Activated naive CD8-positive, alpha-beta T cell (primary cell): ENCODE measurements around the gene RRAGB.
"Not testable (repeated sequence)": the region's sequence is repeated elsewhere in the genome, so short reads cannot be mapped to it uniquely, and the experiment has no call there.

Source experiments
- H3K27ac Mint-ChIP-seq: one replicate; pipeline ENCODE4 v1.8.0; 2021; ENCODE audit warnings: mixed read lengths
- H3K27me3 Mint-ChIP-seq: one replicate; pipeline ENCODE4 v1.8.0; 2021; ENCODE audit warnings: mixed read lengths
- H3K36me3 Mint-ChIP-seq: one replicate; pipeline ENCODE4 v1.8.0; 2021; ENCODE audit warnings: mixed read lengths
- H3K4me1 Mint-ChIP-seq: one replicate; pipeline ENCODE4 v1.8.0; 2021; ENCODE audit warnings: low read depth, mixed read lengths
- H3K4me3 Mint-ChIP-seq: one replicate; pipeline ENCODE4 v1.8.0; 2021; ENCODE audit warnings: mild to moderate bottlenecking, mixed read lengths
- H3K9me3 Mint-ChIP-seq: one replicate; pipeline ENCODE4 v1.8.0; 2021; ENCODE audit warnings: low read depth, mixed read lengths

Gene RRAGB

GRCh38 chrX:55717521-55718497 lies at the start of gene RRAGB:
TSS of gene RRAGB (plus strand) at chrX:55717749. CDS start at chrX:55718328, 579 bp downstream.
- no peaks in the 10 kb centered on the region for H3K27me3 Mint-ChIP-seq
- peaks cover 14% of the 10 kb centered on the region for H3K36me3 Mint-ChIP-seq
- peak within 1 kb of the TSS; percentile 91 for H3K4me3 Mint-ChIP-seq
- H3K27ac Mint-ChIP-seq = peak within 1 kb of the TSS; percentile 75
- peaks cover 41% of the 10 kb centered on the region for H3K4me1 Mint-ChIP-seq
- no peaks in the 10 kb centered on the region for H3K9me3 Mint-ChIP-seq

GRCh38 chrX:55668084-55668483 lies 49.5 kb upstream of the RRAGB start:
- H3K36me3 Mint-ChIP-seq = no peaks in the 10 kb centered on the region
- H3K27me3 Mint-ChIP-seq = no peaks in the 10 kb centered on the region
- H3K27ac Mint-ChIP-seq = no peak overlapping the region
- no peak overlapping the region for H3K4me3 Mint-ChIP-seq
- H3K9me3 Mint-ChIP-seq = no peaks in the 10 kb centered on the region
- no peaks in the 10 kb centered on the region for H3K4me1 Mint-ChIP-seq

GRCh38 chrX:55688579-55688978 lies 29.0 kb upstream of the RRAGB start:
- not testable (repeated sequence) for H3K27ac Mint-ChIP-seq, H3K4me1 Mint-ChIP-seq, H3K9me3 Mint-ChIP-seq, H3K27me3 Mint-ChIP-seq, H3K36me3 Mint-ChIP-seq, H3K4me3 Mint-ChIP-seq

- Mint-ChIP-seq H3K4me3 (peak overlapping the region; percentile 56), H3K27ac (peak overlapping the region; percentile 31), H3K27me3 (no peaks in the 10 kb centered on the region), H3K36me3 (no peaks in the 10 kb centered on the region), H3K9me3 (no peaks in the 10 kb centered on the region), H3K4me1 (peaks cover 45% of the 10 kb centered on the region)
Observed at GRCh38 chrX:55695227-55696018, 22.1 kb upstream of the RRAGB start.

- Mint-ChIP-seq H3K4me1 (peaks cover 48% of the 10 kb centered on the region), H3K27ac (no peak overlapping the region), H3K27me3 (no peaks in the 10 kb centered on the region), H3K4me3 (no peak overlapping the region), H3K36me3 (no peaks in the 10 kb centered on the region), H3K9me3 (no peaks in the 10 kb centered on the region)
Observed at GRCh38 chrX:55697381-55697780, 20.2 kb upstream of the RRAGB start.

- no peaks in the 10 kb centered on the region for H3K36me3 Mint-ChIP-seq
- no peaks in the 10 kb centered on the region for H3K9me3 Mint-ChIP-seq
- peaks cover 53% of the 10 kb centered on the region for H3K4me1 Mint-ChIP-seq
- H3K4me3 Mint-ChIP-seq = no peak overlapping the region
- H3K27ac Mint-ChIP-seq = no peak overlapping the region
- H3K27me3 Mint-ChIP-seq = no peaks in the 10 kb centered on the region
Observed at GRCh38 chrX:55702671-55703070, 14.9 kb upstream of the RRAGB start.

GRCh38 chrX:55703436-55703835 lies 14.1 kb upstream of the RRAGB start:
- not testable (repeated sequence) for H3K27me3 Mint-ChIP-seq, H3K36me3 Mint-ChIP-seq, H3K4me3 Mint-ChIP-seq, H3K9me3 Mint-ChIP-seq
- Mint-ChIP-seq H3K27ac (peak overlapping the region; percentile 68), H3K4me1 (peaks cover 50% of the 10 kb centered on the region)

- H3K4me1 Mint-ChIP-seq = peaks cover 38% of the 10 kb centered on the region
- not testable (repeated sequence) for H3K4me3 Mint-ChIP-seq, H3K36me3 Mint-ChIP-seq, H3K27me3 Mint-ChIP-seq, H3K9me3 Mint-ChIP-seq
- H3K27ac Mint-ChIP-seq = peak overlapping the region; percentile 72
Observed at GRCh38 chrX:55705066-55705465, 12.5 kb upstream of the RRAGB start.

GRCh38 chrX:55709735-55710134 lies 7.8 kb upstream of the RRAGB start:
- Mint-ChIP-seq H3K4me1 (peaks cover 13% of the 10 kb centered on the region), H3K4me3 (no peak overlapping the region), H3K9me3 (no peaks in the 10 kb centered on the region), H3K27me3 (no peaks in the 10 kb centered on the region), H3K27ac (no peak overlapping the region), H3K36me3 (no peaks in the 10 kb centered on the region)

- Mint-ChIP-seq H3K27ac (no peak overlapping the region), H3K27me3 (no peaks in the 10 kb centered on the region), H3K4me1 (peaks cover 4% of the 10 kb centered on the region), H3K36me3 (no peaks in the 10 kb centered on the region), H3K9me3 (no peaks in the 10 kb centered on the region), H3K4me3 (no peak overlapping the region)
Observed at GRCh38 chrX:55710701-55711100, 6.8 kb upstream of the RRAGB start.

- Mint-ChIP-seq H3K27me3 (no peaks in the 10 kb centered on the region), H3K4me1 (peaks cover 13% of the 10 kb centered on the region), H3K4me3 (no peak overlapping the region), H3K27ac (no peak overlapping the region), H3K9me3 (no peaks in the 10 kb centered on the region), H3K36me3 (no peaks in the 10 kb centered on the region)
Observed at GRCh38 chrX:55713631-55714030, 3.9 kb upstream of the RRAGB start.

GRCh38 chrX:55714161-55714560 lies 3.4 kb upstream of the RRAGB start:
- Mint-ChIP-seq H3K4me1 (peaks cover 16% of the 10 kb centered on the region), H3K4me3 (no peak overlapping the region), H3K27ac (no peak overlapping the region), H3K36me3 (no peaks in the 10 kb centered on the region), H3K9me3 (no peaks in the 10 kb centered on the region), H3K27me3 (no peaks in the 10 kb centered on the region)

GRCh38 chrX:55715847-55716246 lies 1.7 kb upstream of the RRAGB start:
- no peaks in the 10 kb centered on the region for H3K9me3 Mint-ChIP-seq
- H3K36me3 Mint-ChIP-seq = no peaks in the 10 kb centered on the region
- no peak overlapping the region for H3K27ac Mint-ChIP-seq
- H3K27me3 Mint-ChIP-seq = no peaks in the 10 kb centered on the region
- H3K4me3 Mint-ChIP-seq = no peak overlapping the region
- peaks cover 23% of the 10 kb centered on the region for H3K4me1 Mint-ChIP-seq

GRCh38 chrX:55716937-55717336 lies 612 bp upstream of the RRAGB start:
- Mint-ChIP-seq H3K27ac (peak overlapping the region; percentile 75), H3K4me1 (peaks cover 32% of the 10 kb centered on the region), H3K4me3 (peak overlapping the region; percentile 91), H3K36me3 (peaks cover 6% of the 10 kb centered on the region), H3K27me3 (no peaks in the 10 kb centered on the region), H3K9me3 (no peaks in the 10 kb centered on the region)

GRCh38 chrX:55731826-55732225 lies 14.3 kb downstream of the RRAGB start:
- Mint-ChIP-seq H3K9me3 (peaks cover 7% of the 10 kb centered on the region), H3K36me3 (peaks cover 36% of the 10 kb centered on the region), H3K4me3 (no peak overlapping the region), H3K27me3 (no peaks in the 10 kb centered on the region), H3K4me1 (peaks cover 17% of the 10 kb centered on the region), H3K27ac (no peak overlapping the region)
